Mucosa of descending colon (tissue), 3 donors: Measurements from ENCODE around the gene CYRIA. TPM values are rescaled to one million over a fixed set of nuclear protein-coding genes. Genes with fewer than 3 reads are reported as not detected.
A peak's percentile ranks its signal among the peaks of the same experiment; 100 is the strongest.

Experiments used
- ATAC-seq: fragments of 200-7000 bp; cut with Tn5 transposase; one replicate; pipeline ENCODE4 v1.9.1; 2020; ENCODE audit warnings: mild to moderate bottlenecking, moderate library complexity
- DNase-seq, 3 donors: peaks; one replicate each; pipeline ENCODE4 v3.0.0-alpha.2; 2020
- H3K36me3 ChIP-seq: fragments of 200-600 bp; one replicate; pipeline ENCODE4 v1.8.0; 2021; ENCODE audit warnings: low read depth, mild to moderate bottlenecking
- H3K4me1 ChIP-seq: fragments of 200-600 bp; one replicate; pipeline ENCODE4 v1.8.0; 2021; ENCODE audit warnings: low read depth, mild to moderate bottlenecking
- H3K4me3 ChIP-seq: fragments of 200-600 bp; one replicate; pipeline ENCODE4 v1.8.0; 2021; ENCODE audit warnings: mild to moderate bottlenecking
- H3K9me3 ChIP-seq: fragments of 200-600 bp; one replicate; pipeline ENCODE4 v1.8.0; 2021; ENCODE audit warnings: mild to moderate bottlenecking
- CTCF ChIP-seq: fragments of 200-600 bp; IDR thresholded peaks from one replicate; pipeline ENCODE4 v1.8.0; 2022; ENCODE audit warnings: antibody characterized with exemption, mild to moderate bottlenecking
- intact Hi-C, 2 donors: fragments of 100-400 bp; cut with DNase I in 1 of 2; cut with micrococcal nuclease in 1 of 2; formaldehyde crosslinking; loops; one replicate each; pipeline versions ENCODE4 v1.11.0 to v1.11.1; 2022; cut with DNase I, micrococcal nuclease
- total RNA-seq, 3 donors: library from RNA; stranded (reverse); fragmentation: NEBNext Ultra II Directional in 2 of 3; extraction: Animal tissue kit (Norgen Biotek cat#: 25700) in 2 of 3; gene quantifications; one replicate each; pipeline versions ENCODE4 v1.2.1 to v1.2.4, GENCODE V29; 2021 to 2023
- donor health status: DM: no; HTN: no; CAD: no; lungs with moderate emphysema.
- donor health status: DM: no; HTN: no; CAD: no.
- donor health status: DM: no; HTN: yes; CAD: no.

Gene CYRIA
- total RNA-seq, 3 donors from 2014 or later, result 2.2 to 18.0 (median 3.5) TPM

DNA sequence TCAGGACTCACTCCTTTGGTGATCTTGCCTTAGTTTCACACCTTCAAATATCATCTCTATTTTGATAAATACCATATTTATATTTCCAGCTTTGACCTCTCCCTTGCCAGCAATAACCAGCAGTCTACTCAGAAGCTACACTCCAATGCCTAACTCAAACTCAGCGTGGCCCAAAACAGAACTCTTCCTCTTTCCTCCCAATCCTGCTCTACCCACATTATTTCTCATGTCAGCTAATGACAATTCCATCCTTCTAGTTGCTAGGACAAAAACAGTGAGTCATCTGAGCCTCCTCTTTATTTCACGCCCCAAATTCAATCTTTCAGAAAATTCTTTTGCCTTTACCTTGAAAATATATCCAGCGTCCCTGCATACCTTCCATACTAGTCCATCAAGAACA, 23.5 kb downstream of the CYRIA start:
- no peaks in the 10 kb centered on the region for H3K9me3 ChIP-seq
- H3K4me1 ChIP-seq, result no peaks in the 10 kb centered on the region
- no peak for DNase-seq
- H3K4me3 ChIP-seq, result no peak overlapping the region
- ATAC-seq, result no peak
- TF ChIP-seq CTCF, result no peak
- intact Hi-C loops, result no loop called here
- H3K36me3 ChIP-seq, result no peaks in the 10 kb centered on the region

DNA sequence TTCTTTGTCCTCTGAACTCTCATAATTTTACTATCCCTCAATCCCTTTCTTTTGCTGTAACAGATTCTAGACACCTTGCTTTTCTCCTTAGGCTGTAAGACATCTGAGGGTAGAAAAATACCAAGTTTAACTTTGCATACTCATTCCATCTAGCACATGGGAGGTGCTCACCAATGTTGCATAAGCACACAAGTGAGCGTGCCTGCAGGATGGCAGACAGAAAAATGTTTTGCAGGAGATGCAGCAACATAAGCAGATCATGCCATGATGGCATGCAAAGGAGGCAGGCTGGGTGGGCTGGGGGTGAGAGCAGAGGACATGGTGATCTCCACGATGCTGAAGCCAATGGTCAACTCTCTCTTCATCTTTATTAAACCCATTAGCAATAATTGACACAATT, 24.1 kb downstream of the CYRIA start:
- no peak overlapping the region for H3K4me3 ChIP-seq
- H3K9me3 ChIP-seq, result no peaks in the 10 kb centered on the region
- ATAC-seq, result no peak
- DNase-seq, result no peak
- no peak for TF ChIP-seq CTCF
- intact Hi-C loops, result no loop called here
- H3K36me3 ChIP-seq, result no peaks in the 10 kb centered on the region
- H3K4me1 ChIP-seq, result no peaks in the 10 kb centered on the region

- Histone ChIP-seq H3K4me3 (no peak overlapping the region), H3K36me3 (no peaks in the 10 kb centered on the region), H3K4me1 (no peaks in the 10 kb centered on the region), H3K9me3 (no peaks in the 10 kb centered on the region)
- no peak for DNase-seq
- intact Hi-C loops, result no loop called here
- peak; percentile 17 for ATAC-seq
- TF ChIP-seq CTCF, result no peak
These were observed 24.8 kb downstream of the CYRIA start for GRCh38 chr2:16640867-16641266.

- no peak for DNase-seq
- ATAC-seq, result no peak
- intact Hi-C loops, result no loop called here
- H3K36me3 ChIP-seq, result no peaks in the 10 kb centered on the region
- no peak overlapping the region for H3K4me3 ChIP-seq
- no peaks in the 10 kb centered on the region for H3K4me1 ChIP-seq
- no peaks in the 10 kb centered on the region for H3K9me3 ChIP-seq
- TF ChIP-seq CTCF, result no peak
These were observed 25.5 kb downstream of the CYRIA start for GRCh38 chr2:16640001-16640700.

DNA sequence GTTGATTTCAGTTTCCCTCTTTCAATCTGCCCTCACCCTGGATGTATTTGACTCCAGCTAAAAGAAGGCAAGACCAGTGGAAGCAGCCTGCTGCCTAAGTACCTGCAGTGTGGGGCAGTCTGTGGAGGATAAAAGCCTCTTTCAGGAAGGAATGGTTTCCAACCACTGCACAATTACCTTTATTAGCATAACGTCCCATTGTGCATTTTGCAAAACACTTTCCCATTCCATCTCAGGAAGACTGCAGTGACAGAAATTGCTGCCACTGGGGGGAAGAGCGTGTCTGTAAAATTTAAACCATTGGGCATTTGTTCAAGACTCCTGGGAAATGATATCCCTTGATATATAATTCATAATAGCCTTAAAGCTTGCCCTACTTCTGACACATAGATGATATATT, 26.2 kb downstream of the CYRIA start:
- Histone ChIP-seq H3K36me3 (no peaks in the 10 kb centered on the region), H3K4me1 (no peaks in the 10 kb centered on the region), H3K9me3 (no peaks in the 10 kb centered on the region), H3K4me3 (no peak overlapping the region)
- intact Hi-C loops, result no loop called here
- no peak for DNase-seq
- no peak for TF ChIP-seq CTCF
- ATAC-seq, result no peak

- intact Hi-C loops, result no loop called here
- no peak overlapping the region for H3K4me3 ChIP-seq
- TF ChIP-seq CTCF, result no peak
- no peaks in the 10 kb centered on the region for H3K4me1 ChIP-seq
- no peaks in the 10 kb centered on the region for H3K9me3 ChIP-seq
- ATAC-seq (no peak), DNase-seq (no peak)
- H3K36me3 ChIP-seq, result no peaks in the 10 kb centered on the region
These were observed 26.7 kb downstream of the CYRIA start for GRCh38 chr2:16638946-16639345.
